SIG-M5 treated with dmso at 0.1 percent for 504 hours (cell line): ENCODE results near the gene VSIG1.

ENCODE experiments used
- DNase-seq: peaks from one replicate; lab custom pipeline; 2025; ENCODE audit not compliant: unreplicated experiment; lab: John Stamatoyannopoulos, UW

Gene VSIG1

DNA sequence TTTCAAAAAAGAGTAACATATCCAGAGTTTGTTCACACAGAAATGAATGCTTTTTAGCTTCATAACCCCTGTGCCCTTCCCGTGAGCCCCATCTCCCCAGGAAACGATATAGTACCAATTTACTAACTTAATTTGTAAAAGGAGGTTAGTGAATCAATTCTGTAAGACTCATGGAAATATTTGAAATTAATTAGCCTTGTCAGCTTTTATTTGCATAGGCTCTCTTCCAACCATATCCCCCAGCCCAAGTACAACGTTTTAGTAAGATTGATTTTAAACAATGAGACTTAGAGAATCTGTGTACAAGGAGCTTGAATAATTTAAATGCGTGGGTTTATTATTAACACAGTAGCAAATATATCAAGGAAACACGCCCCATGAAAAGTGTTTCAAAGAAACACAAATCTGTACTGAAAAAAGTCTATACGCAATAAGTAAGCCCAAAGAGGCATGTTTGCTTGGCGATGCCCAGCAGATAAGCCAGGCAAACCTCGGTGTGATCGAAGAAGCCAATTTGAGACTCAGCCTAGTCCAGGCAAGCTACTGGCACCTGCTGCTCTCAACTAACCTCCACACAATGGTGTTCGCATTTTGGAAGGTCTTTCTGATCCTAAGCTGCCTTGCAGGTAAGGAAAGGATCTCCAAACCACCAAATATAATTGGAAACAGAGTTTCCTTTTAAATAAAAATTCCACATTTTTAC lies at the start of gene VSIG1:
TSS of gene VSIG1 (plus strand) at position 512 of the 703 bp plus-strand sequence. CDS start at position 578, 66 bp downstream.
- no peak for DNase-seq

DNA sequence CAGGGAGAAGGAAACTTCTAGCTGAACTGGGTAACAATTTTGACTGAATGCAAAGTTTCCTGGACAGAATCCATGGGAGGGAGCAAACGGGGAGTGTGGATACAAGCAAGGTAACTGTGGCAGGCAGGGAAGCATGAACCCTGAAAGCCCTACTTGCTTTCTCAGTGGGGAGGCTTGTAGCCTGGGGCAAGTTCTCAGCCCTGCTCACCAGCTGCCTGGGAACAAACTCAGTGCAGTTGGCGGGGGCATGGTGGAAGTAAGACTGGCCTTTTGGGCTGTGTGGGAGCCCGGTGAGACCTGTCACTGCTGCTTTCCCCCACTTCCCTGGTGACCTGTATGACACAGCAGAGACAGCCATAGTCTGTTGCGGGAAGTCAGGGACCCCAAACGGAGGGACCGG lies 48.7 kb upstream of the VSIG1 start:
- DNase-seq, result no peak

DNA sequence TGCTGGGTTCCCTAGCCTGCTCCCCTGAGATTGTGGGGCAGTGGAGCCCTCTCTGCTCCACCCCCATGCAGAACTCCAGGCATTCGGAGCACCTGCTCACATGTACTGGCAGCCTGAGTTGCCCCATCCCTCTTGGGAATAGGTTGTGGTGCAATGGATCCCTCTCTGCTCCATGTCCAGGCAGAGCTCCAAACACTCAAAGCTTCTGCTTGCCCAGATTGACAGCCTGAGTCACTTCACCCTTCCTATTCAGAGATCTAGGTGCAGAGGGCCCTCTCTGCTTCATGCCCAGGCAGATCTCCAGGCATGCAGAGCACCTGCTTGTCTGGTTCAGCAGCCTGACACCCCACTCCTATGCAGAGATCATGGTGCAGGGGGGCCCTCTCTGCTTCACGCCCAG lies 44.1 kb upstream of the VSIG1 start:
- DNase-seq, result no peak

DNA sequence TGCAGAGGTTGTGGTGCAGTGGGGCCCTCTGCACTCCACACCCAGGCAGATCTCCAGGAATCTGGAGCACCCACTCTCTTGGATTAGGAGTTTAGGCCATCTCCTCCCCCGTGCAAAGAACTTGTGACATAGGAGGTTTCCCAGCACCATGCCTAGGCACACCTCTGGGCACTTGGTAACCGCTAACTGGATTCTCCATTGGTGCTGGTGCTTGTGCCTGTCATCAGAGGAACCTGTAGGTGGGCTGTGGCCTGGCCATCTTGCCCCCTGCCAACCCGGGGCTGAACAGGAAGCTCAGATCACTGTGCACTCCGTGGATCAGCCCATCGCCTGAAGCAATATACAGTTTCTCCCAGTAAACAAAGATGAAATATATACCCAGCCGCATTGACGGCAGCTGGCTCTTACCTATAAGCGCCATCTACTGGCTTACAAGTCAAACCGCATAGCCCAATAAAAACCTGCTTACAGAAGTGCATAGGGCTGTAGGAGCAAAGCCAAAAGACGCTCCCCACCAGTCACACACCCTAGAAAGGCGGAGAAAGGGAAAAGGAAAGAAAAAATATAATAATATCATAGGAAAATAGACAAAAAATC lies 43.5 kb upstream of the VSIG1 start:
- peak; percentile 68 for DNase-seq

DNA sequence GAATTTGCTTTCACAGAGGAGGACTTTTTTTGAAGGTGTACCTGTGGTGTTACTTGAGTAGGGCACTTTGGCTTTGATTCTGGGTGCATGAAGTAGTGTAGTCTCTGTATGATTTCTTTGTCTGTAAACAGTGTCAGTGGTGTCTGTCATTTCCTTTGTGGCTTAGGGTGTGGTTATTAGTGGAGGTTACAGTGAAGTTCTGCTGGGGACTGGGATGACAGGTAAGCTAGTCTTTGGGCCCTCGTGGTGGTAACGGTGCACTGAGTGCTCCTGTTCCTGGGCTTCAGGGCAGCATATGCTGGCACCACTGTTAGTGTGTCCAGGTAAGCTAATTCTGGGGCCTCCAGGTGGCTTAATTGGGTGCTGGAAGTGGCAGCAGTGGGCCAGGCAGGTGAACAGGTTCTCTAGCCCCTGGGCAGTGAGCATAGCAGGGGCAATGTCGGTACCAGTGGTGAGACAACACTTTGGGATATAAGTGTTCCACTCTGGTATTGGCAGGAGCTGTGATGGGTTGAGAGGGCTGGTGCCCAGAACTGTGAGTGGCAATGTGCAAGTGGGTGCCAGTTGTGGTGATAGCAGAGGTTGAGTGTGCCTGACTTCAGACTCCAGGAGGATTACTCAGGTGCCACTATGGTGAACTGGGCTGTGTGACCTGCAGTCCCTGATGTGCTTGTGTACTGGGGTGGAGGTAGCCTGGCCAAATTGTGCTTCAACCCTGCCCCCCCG lies 26.0 kb upstream of the VSIG1 start:
- DNase-seq, result no peak

DNA sequence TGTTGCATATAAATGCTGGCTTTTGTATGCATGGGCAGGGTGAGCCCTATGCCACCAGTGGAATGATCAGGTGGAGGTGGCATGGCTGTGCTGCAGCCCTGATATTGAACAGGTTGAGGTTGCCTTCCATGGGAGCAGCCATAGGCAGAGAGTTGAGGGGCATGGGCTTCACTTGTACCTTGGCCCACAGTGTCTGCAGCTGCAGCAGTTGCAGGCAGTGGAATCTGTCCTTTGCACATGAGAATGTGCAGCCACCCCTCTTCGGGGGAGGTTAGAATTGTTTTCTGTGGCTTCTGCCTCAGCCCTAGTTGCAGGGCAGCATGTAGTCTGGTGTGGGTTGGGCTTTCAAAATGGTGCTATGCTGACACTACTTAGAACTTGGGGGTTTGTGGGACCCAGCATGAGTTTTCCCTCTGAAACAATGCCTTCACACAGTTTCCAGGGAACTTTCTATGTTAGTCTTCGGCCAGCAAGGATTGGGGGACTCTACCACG lies 25.4 kb upstream of the VSIG1 start:
- DNase-seq, result no peak

DNA sequence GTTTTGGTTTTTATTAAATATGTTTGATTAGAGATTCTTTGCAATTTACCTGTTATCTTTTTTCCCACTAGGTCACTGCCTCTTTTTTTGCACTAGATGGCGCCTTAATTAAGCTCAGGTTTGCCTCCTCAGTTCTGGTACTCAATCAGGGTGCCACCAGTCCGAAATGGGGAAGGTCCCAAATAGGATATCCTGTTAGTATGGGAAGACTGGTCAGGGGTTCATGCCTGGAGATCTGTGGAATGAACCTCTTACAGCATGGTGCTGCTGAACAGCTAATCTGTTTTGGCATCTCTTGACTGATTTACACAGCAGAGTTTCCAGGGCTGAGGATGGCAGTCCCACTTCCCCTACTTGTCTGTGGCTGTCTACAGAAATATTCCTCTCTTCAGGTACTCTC lies 24.2 kb upstream of the VSIG1 start:
- DNase-seq, result peak; percentile 2

DNA sequence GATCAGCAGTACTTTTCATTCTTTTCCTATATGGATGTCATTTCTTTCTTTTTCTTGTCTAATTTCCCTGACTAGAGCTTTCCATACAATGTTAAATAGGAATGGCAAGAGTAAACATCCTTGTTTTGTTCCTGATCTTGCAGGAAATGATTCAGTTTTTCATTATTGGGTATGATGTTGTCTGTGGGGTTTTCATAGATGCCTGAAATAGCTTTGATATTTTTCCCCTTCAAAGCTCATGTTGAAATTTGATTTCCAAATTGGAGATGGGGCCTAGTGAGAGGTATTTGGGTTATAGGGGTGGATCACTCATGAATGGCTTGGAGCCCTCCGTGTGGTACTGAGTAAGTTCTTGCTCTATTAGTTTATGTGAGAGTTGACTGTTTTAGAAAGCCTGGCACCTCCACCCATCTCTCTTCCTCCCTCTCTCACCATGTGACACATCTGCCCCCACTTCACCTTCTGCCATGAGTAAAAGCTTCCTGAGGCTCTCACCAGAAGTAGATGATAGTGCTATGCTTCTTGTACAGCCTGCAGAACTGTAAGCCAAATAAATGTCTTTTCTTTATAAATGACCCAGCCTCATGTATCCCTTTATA lies 22.3 kb upstream of the VSIG1 start:
- no peak for DNase-seq

DNA sequence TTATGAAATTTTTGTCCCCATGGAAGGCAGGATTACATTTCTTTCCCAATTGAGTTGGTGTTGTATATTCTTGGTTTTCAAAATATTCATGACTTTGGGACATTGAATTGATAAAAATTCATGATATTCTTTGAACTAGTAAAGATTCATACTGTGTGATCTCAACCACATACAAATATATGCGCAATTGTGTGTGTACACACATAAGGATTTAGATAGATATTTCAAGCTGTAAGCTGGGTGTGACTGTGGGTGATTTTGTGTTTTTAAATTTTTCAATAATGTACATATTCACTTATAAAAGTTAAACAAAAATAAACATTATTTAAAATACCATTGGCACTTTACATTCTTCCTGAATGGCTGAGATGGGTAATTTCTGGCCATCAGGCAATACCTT lies 19.5 kb upstream of the VSIG1 start:
- no peak for DNase-seq

DNA sequence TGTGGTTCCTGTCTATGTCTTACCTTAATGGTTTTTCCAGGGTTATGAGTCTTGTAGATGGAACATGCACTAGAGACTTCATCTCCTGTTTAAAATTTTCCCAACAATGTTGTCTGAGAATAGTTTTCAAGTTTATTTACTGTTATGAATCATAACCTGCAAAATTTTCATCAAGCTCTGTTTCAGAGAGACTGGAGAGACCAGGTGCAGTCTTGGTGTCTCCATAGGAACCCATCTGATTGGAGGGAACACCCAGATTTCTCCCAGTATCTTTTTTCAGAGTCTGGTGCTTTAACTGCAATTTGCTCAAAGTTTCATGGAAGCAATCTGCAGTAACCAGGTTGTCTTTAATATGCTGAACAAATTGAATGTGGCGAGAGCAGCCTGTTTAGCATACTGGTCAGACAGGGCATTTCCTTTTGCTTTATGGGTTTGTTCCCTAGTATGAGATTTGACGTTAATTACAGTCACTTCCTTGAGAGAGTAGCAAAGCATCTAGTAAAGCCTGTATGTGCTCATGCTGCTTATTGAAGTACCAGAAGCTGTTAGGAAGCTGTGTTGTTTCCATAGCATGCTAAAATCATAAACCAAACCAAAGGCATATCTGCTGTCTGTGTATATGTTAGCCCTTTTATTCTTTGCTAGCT lies 18.8 kb upstream of the VSIG1 start:
- DNase-seq, result no peak

DNA sequence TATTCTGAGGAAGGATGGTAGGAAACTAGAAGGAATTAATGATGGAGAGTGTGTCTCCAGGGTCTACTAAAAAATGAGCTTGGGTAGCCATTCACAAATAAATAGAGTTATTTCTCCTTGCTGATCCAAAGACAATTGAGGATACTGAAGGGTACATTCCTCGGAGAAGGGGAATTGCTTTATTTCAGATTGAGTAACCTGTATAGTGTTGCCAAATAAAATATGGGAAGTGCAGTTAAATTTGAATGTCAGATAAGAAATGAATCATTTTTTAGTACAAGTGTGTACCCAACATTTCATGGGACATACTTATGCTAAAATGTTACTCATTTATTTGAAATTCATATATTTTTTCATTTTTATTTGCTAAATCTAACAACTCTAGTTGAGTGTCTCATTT lies 16.0 kb upstream of the VSIG1 start:
- DNase-seq, result no peak

DNA sequence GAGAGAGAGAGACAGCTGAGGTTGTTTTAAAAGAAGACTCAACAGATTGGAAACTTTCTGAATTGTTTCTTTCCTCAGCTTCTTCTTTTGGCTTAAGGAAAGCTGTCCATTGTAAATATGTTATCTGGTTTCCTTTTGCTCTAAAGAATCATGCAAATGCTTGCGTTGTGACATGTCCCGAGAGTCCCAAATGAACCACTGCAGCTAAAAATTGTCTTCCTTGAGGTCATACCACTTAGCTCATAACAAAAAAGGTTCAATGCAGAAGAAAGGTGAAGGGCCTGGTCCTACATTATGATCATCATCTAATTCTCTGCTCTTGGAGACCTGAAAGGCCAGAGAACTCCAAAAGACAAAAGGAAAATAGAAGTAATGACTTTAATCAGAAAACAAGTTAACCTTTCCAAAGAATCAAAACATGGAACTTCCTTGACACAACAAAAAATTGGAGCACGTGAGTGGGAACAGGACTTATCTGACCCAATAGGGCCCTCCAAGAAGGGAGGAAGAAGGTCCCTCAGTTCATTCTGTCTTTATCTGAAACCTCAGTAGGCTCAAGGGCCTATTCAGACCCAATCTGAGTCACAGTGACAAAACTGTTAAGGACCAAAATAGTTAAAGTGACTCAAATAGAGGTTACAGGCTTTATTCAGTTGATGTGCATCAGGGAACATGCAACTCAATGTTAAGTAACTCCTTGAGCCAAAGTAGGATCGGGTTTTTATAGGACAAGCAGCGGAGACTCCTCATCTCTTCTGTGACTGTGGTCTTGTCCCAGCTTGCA lies 14.7 kb upstream of the VSIG1 start:
- DNase-seq, result no peak

DNA sequence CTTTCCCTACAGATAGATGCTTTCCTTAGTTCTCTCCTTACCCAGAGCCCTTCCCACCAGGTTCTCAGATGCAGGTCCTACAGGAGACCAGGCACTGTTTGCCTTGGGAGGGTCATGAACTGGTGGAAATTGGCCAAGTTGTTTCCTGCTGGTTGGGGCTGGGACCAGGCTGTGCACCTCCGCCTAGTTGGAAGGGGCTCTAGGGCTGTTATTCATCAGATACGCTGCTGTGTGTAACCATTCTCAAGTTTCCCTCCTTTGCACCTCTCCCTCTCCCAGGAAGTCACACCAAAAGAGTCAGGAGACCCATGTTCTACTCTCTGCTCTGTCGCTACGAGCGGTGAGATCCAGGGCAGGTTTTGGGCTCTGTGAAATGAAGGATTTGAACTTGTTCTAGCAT lies 11.9 kb upstream of the VSIG1 start:
- no peak for DNase-seq

DNA sequence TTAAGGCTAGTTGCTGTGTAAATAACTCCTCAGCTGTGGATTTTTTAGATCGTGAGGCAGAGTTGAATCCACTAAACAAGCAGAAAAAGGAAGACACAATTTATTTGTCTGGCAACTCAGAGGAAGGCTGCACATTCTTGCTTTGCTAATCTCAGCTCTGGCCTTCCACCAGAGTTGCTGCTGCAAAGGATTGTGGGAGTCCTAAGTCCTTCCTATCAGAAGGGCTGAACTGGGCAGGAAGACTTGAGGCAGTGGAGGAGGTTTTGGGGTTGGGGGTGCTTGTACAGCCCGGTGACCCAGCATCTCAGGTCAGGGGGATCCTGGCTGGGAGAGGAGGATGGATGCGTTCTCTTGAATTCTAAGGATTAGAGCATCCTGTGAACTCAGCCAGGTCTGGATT lies 11.0 kb upstream of the VSIG1 start:
- DNase-seq, result no peak

DNA sequence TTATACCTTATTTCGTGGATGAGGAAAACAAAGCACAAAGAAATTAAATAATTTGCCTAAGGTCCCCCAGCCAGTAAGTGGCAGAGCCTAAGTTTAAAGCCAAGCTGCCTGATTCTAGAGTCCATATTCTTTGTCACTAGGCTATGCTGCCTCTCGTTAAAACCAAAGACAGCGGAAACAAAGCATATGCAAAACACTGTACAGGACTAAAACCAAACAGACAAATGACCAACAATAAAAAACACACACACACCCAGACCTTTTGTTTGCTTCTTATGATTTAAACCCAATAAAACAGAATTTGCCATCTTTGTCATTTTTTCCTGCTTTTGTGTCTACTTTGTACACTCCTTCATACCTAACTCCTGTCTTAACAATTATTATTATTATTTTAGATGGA lies 10.1 kb upstream of the VSIG1 start:
- DNase-seq, result no peak

DNA sequence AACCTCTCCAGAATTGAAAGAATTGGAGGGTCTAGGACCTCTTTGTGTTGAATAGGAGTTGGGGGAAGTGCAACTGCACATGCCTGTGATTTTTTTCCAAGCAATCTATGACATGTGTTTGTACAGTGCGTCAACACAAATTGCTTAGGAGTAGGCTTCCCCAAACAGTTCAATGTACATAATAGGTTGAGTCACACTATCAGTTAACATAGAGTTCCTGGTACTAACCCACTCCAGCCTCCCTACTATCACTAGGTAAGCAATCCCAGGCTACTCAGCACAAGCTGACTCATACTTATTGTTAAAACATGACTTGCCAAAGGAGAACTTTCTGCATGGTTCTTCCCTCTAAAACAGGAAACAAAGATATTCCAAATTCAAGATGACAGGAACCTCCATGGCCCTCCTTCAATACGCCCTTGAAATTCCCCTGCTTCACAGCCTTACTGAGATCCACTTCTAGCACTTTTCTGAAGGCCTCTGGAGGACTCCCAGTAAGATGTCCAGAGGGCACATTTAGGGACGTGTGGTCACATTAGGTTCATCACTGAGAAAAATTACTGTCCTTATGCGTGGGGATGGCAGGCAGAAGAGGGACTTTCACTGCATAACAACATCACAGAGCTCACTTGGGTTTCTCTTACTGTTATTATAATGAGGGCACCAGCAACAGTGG lies 8.4 kb upstream of the VSIG1 start:
- DNase-seq, result peak; percentile 73

DNA sequence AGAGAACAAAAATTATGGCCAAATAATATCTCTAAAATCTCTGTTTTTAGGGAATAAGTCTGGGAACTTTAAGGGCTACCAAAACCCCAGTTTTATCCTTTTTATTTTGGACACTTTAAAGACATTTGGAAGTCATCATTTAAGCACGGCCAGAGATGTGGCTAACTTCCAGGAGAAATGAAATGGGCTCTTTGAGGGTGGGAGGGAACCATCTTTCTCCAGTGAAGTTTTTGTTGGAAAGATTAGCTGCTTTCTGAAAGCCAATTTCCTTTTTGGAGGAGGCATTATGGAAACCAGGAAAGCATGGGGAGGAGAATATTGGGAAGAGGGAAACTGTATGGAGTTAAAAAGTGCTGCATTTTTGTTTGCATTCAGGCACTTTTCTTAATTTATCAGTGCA lies 4.8 kb downstream of the VSIG1 start:
- DNase-seq, result no peak

DNA sequence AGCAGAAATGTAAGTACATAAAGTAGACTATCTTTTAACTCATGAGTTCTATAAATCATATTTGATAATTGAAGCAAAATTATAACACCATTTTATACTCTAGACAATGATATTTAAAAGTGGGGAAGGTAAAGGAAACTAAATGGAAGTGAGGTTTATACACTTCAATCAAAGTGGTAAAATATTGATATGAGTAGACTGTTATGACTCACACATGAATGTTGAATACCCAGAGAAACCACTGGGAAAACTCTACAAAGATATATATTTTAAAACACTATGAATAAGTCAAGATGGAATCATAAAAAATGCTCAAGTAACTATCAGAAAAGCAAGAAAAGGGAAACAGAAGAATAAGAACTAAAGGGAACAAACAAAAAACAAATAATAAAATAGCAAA lies 8.4 kb downstream of the VSIG1 start:
- DNase-seq, result no peak

DNA sequence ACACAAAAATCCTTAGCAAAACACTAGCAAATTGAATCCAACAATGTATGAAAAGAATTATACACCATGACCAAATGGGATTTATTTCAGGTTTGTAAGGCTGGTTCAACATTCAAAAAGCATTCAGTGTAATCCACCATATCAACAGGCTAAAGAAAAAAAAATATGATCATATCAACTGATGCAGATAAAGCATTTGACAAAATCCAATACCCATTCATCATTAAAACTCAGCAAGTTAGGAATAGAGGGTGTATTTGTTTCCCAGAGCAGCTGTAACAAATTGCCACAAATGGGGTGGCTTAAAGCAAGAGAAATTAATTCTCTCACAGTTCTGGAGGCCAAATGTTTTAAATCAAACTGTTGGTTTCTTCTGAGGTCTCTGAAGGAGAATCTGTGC lies 10.7 kb downstream of the VSIG1 start:
- no peak for DNase-seq

DNA sequence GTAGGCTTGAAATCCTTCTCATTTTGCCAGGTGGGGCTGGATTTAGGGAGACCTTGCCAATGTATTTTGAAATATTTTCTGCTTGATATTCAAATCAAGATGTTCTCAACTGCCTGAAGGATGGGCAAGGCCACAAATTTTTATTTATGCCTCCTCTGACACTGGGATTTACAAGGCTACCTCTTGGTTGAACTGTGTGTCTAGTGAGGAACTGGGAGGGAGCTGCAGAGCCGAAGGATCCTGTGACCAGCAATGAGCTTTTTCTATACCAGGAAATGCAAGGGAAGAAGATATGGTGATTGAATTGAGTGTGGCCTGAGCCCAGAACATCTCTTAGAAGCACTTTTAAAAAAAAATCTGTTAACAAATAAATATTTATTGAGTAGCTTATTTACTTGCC lies 14.9 kb downstream of the VSIG1 start:
- DNase-seq, result no peak
